CD4-positive, alpha-beta memory T cell (primary cell): Measurements from ENCODE around the gene PRC1. TPM values are rescaled to one million over a fixed set of nuclear protein-coding genes. Genes with fewer than 3 reads are reported as not detected.

Experiments
- CTCF ChIA-PET: fragments of 350-600 bp; sonication (Branson Sonifier 250); formaldehyde crosslinking; loops from one replicate; lab custom pipeline; 2021; ENCODE audit warnings: inconsistent platforms; ENCODE audit not compliant: partially characterized antibody; lab: Charles Lee
- POLR2A ChIA-PET: fragments of 350-600 bp; sonication (Branson Sonifier 250); formaldehyde crosslinking; loops from one replicate; lab custom pipeline; 2021; ENCODE audit not compliant: partially characterized antibody; lab: Charles Lee
- DNase-seq, 5 donors: peaks; one replicate each; pipeline versions ENCODE4 v3.0.0 to v3.0.0-alpha.2; 2020 to 2022; ENCODE audit warnings: mixed read lengths in 1 of 5
- H3K27ac ChIP-seq: one replicate; pipeline ENCODE4 v1.7.0; 2013; ENCODE audit warnings: low read depth, low read length
- H3K27me3 ChIP-seq: 2 replicates; pipeline ENCODE4 v1.7.0; 2013; ENCODE audit warnings: mild to moderate bottlenecking, low read length, moderate library complexity; ENCODE audit not compliant: insufficient read depth
- H3K36me3 ChIP-seq: 2 replicates; pipeline ENCODE4 v1.7.0; 2013; ENCODE audit warnings: mild to moderate bottlenecking, low read length, moderate library complexity; ENCODE audit not compliant: insufficient read depth
- H3K4me1 ChIP-seq: 2 replicates; pipeline ENCODE4 v1.7.0; 2013; ENCODE audit warnings: mild to moderate bottlenecking, low read length, moderate library complexity; ENCODE audit not compliant: insufficient read depth
- H3K4me3 ChIP-seq, 2 donors: one replicate each; pipeline ENCODE4 v1.7.0; 2013; ENCODE audit warnings: low read length in 2 of 2, mild to moderate bottlenecking in 1 of 2
- H3K9me3 ChIP-seq, 2 donors: one replicate each; pipeline ENCODE4 v1.7.0; 2013; ENCODE audit warnings: low read length in 2 of 2, control low read depth in 1 of 2; ENCODE audit not compliant: control insufficient read depth in 1 of 2
- H3K27ac Mint-ChIP-seq, 7 donors: one replicate each; pipeline ENCODE4 v1.8.0; 2020 to 2021; ENCODE audit warnings: mixed read lengths in 7 of 7, mild to moderate bottlenecking in 6 of 7, inconsistent platforms in 3 of 7, moderate library complexity in 3 of 7
- H3K27me3 Mint-ChIP-seq, 2 donors: one replicate each; pipeline ENCODE4 v1.8.0; 2020 to 2021; ENCODE audit warnings: mixed read lengths in 2 of 2
- H3K36me3 Mint-ChIP-seq, 2 donors: one replicate each; pipeline ENCODE4 v1.8.0; 2020 to 2021; ENCODE audit warnings: mixed read lengths in 2 of 2, inconsistent platforms in 1 of 2, mild to moderate bottlenecking in 1 of 2
- H3K4me1 Mint-ChIP-seq, 4 donors: one replicate each; pipeline ENCODE4 v1.8.0; 2020 to 2021; ENCODE audit warnings: mixed read lengths in 4 of 4, mild to moderate bottlenecking in 1 of 4
- H3K4me3 Mint-ChIP-seq, 8 donors: one replicate each; pipeline ENCODE4 v1.8.0; 2020 to 2021; ENCODE audit warnings: mixed read lengths in 8 of 8, mild to moderate bottlenecking in 7 of 8, moderate library complexity in 6 of 8, inconsistent platforms in 3 of 8
- H3K9me3 Mint-ChIP-seq, 8 donors: one replicate each; pipeline ENCODE4 v1.8.0; 2020 to 2021; ENCODE audit warnings: mixed read lengths in 8 of 8, mild to moderate bottlenecking in 5 of 8, inconsistent platforms in 3 of 8, moderate library complexity in 1 of 8
- intact Hi-C: fragments of 100-400 bp; cut with micrococcal nuclease; formaldehyde crosslinking; loops from one replicate; pipeline ENCODE4 v1.15.1; 2023
- polyA plus RNA-seq, 2 donors: library from polyadenylated mRNA; unstranded; fragments of 300-500 nt; fragmentation: Illumina TruSeq; gene quantifications; one replicate each; pipeline ENCODE4 v1.2.3, GENCODE V29; 2021
- total RNA-seq, 2 experiments: library from RNA; stranded (reverse); gene quantifications; one replicate each; pipeline ENCODE4 v1.2.3, GENCODE V29; 2021

PRC1 gene
- total and polyA plus RNA-seq, 4 experiments from 2014 or later, result 2.3 to 8.6 (median 5.2) TPM

DNA sequence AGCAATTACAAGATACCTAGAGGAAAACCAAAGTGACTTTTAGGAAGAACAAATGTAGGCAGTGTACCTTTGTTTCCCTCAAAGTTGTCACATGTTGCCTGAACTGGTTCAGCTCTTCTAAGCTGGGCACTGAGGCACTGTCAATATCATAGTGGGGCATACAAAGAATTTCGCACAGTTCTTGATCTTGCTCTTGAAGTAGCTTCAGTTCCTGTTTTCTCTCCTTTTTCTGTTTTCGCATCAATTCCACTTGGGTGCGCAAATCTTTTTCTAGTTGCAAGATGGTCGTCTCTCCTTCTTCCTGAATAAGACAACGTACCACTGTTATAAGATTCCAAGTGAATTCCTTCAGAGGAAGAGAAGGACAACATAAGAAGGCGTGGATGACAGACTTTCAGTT lies 12.7 kb downstream of the PRC1 start:
- Mint-ChIP-seq H3K4me1 (peaks cover 0 to 15% (median 6%) of the 10 kb centered on the region in 4 donors), H3K27ac (peak overlapping the region in 1 of 7 donors; percentile 15), H3K9me3 (no peaks in the 10 kb centered on the region), H3K4me3 (no peak overlapping the region), H3K27me3 (no peaks in the 10 kb centered on the region), H3K36me3 (peaks cover 0 to 8% of the 10 kb centered on the region in 2 donors)
- intact Hi-C loops, result no loop called here
- no peak for DNase-seq
- no peaks in the 10 kb centered on the region for H3K4me1 ChIP-seq
- H3K36me3 ChIP-seq, result peaks cover 5% of the 10 kb centered on the region
- ChIA-PET CTCF (interaction anchor here (0.9 to 1.5 kb wide), 2 partner anchors 26 to 51 kb away, joined by 3 read pairs; no protein-coding TSS in a partner anchor), POLR2A (no interaction called here)
- H3K4me3 ChIP-seq, result no peak overlapping the region
- H3K27me3 ChIP-seq, result no peaks in the 10 kb centered on the region
- no peak overlapping the region for H3K27ac ChIP-seq
- H3K9me3 ChIP-seq, result no peaks in the 10 kb centered on the region

GRCh38 chr15:90979582-90979981 lies 14.8 kb downstream of the PRC1 start:
- DNase-seq, result no peak
- Mint-ChIP-seq H3K36me3 (peaks cover 1 to 10% of the 10 kb centered on the region in 2 donors), H3K4me1 (peaks cover 0 to 11% (median 6%) of the 10 kb centered on the region in 4 donors), H3K9me3 (no peaks in the 10 kb centered on the region), H3K27ac (no peak overlapping the region), H3K4me3 (no peak overlapping the region), H3K27me3 (no peaks in the 10 kb centered on the region)
- H3K4me1 ChIP-seq, result no peaks in the 10 kb centered on the region
- ChIA-PET POLR2A (no interaction called here), CTCF (interaction anchor here (1.3 kb wide), 1 partner anchor 70 kb away, joined by 3 read pairs; no protein-coding TSS in a partner anchor)
- intact Hi-C loops, result no loop called here
- no peak overlapping the region for H3K27ac ChIP-seq
- H3K4me3 ChIP-seq, result no peak overlapping the region
- peaks cover 5% of the 10 kb centered on the region for H3K36me3 ChIP-seq
- no peaks in the 10 kb centered on the region for H3K27me3 ChIP-seq
- H3K9me3 ChIP-seq, result no peaks in the 10 kb centered on the region

DNA sequence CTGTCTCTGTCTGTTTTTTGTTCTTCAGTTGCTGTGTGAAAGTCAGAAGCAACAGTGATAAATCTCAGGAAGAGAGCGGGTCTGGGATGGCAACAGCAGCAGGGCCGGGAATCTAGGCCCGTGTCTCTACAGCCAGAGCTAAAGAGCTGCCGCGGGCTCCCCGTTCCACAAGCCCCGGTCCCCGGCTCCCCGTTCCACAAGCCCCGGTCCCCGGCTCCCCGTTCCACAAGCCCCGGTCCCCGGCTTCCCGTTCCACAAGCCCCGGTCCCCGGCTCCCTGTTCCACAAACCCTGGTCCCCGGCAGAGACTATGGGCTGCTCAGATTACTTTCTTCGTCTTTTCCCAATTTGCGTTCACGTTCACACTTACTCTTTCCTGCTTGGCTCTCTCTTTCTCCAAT lies 20.1 kb downstream of the PRC1 start:
- Mint-ChIP-seq H3K27ac (peak overlapping the region in 1 of 7 donors; percentile 65), H3K9me3 (no peaks in the 10 kb centered on the region), H3K4me1 (no peaks in the 10 kb centered on the region), H3K4me3 (no peak overlapping the region), H3K36me3 (peaks cover 9 to 10% of the 10 kb centered on the region in 2 donors), H3K27me3 (no peaks in the 10 kb centered on the region)
- Histone ChIP-seq H3K9me3 (no peaks in the 10 kb centered on the region), H3K4me3 (no peak overlapping the region), H3K36me3 (peaks cover 5% of the 10 kb centered on the region), H3K4me1 (no peaks in the 10 kb centered on the region), H3K27ac (no peak overlapping the region), H3K27me3 (no peaks in the 10 kb centered on the region)
- POLR2A ChIA-PET, result no interaction called here
- no peak for DNase-seq
- CTCF ChIA-PET, result no interaction called here
- intact Hi-C loops, result no loop called here

DNA sequence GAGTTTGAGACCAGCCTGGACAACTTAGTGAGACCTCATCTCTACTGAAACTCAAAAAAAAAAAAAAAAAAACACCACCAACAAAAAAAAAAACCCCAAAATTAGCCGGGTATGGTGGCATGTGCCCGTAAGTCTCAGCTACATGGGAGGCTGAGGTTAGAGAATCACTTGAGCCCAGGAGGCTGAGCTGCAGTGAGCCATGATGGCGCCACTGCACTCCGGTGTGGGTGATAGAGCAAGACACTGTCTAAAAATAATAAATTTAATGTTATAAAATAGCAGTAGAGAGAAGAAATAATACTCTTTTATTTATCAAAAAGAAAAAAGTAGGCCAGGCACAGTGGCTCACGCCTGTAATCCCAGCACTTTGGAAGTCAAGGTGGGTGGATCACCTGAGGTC lies 22.2 kb downstream of the PRC1 start:
- peaks cover 9 to 12% of the 10 kb centered on the region in 2 donors for H3K36me3 Mint-ChIP-seq

DNA sequence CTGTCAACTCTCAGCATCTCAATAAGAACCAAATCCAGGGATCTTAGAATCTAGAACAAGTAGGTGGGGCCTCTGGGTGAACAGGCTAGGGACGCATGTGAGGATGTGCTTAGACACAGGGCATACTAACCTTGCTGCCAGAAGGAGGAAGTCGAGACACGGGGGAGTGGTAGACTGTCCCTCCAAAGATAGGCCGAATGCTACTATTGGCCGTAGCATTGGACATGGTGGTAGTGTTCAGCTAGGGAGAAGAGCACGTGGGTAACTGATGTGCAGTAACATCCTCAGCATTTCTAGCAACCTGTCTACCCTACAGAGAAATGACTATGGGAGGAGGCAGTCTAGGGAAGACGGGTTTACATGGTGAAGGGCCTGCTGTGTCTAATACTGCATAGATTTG lies 24.1 kb downstream of the PRC1 start:
- H3K36me3 Mint-ChIP-seq, result peaks cover 9 to 17% of the 10 kb centered on the region in 2 donors
- no peak for DNase-seq
- POLR2A ChIA-PET, result no interaction called here

More for the DNA sequence above, 22.2 kb downstream of the PRC1 start:
- Mint-ChIP-seq H3K27ac (no peak overlapping the region), H3K4me3 (no peak overlapping the region), H3K27me3 (no peaks in the 10 kb centered on the region), H3K9me3 (no peaks in the 10 kb centered on the region), H3K4me1 (no peaks in the 10 kb centered on the region)
- Histone ChIP-seq H3K27ac (no peak overlapping the region), H3K4me3 (no peak overlapping the region), H3K9me3 (no peaks in the 10 kb centered on the region), H3K27me3 (no peaks in the 10 kb centered on the region), H3K4me1 (no peaks in the 10 kb centered on the region), H3K36me3 (no peaks in the 10 kb centered on the region)
- POLR2A ChIA-PET, result interaction anchor here (0.6 kb wide), 1 partner anchor 64 kb away, joined by 5 read pairs; no protein-coding TSS in a partner anchor
- no peak for DNase-seq
- intact Hi-C loops, result no loop called here
- CTCF ChIA-PET, result no interaction called here

GRCh38 chr15:90968434-90968833 lies 25.9 kb downstream of the PRC1 start:
- Histone ChIP-seq H3K27me3 (no peaks in the 10 kb centered on the region), H3K9me3 (no peaks in the 10 kb centered on the region), H3K36me3 (peaks cover 5% of the 10 kb centered on the region), H3K27ac (no peak overlapping the region), H3K4me1 (no peaks in the 10 kb centered on the region), H3K4me3 (no peak overlapping the region)
- H3K27ac Mint-ChIP-seq, result peak overlapping the region in 4 of 7 donors; percentile 10 to 54 (median 45)
- H3K4me1 Mint-ChIP-seq, result no peaks in the 10 kb centered on the region
- ChIA-PET CTCF (interaction anchor here (0.9 to 2.1 kb wide), 3 partner anchors 8 to 81 kb away, joined by 3 to 5 read pairs (median 5); no protein-coding TSS in a partner anchor), POLR2A (no interaction called here)
- H3K27me3 Mint-ChIP-seq, result no peaks in the 10 kb centered on the region
- no peak overlapping the region for H3K4me3 Mint-ChIP-seq
- no peaks in the 10 kb centered on the region for H3K9me3 Mint-ChIP-seq
- DNase-seq, result no peak
- intact Hi-C loops, result no loop called here
- peaks cover 4 to 9% of the 10 kb centered on the region in 2 donors for H3K36me3 Mint-ChIP-seq

More for the DNA sequence above, 24.1 kb downstream of the PRC1 start:
- Histone ChIP-seq H3K9me3 (no peaks in the 10 kb centered on the region), H3K27me3 (no peaks in the 10 kb centered on the region), H3K4me1 (no peaks in the 10 kb centered on the region), H3K27ac (no peak overlapping the region), H3K4me3 (no peak overlapping the region), H3K36me3 (peaks cover 5% of the 10 kb centered on the region)
- Mint-ChIP-seq H3K27me3 (no peaks in the 10 kb centered on the region), H3K9me3 (no peaks in the 10 kb centered on the region), H3K4me1 (no peaks in the 10 kb centered on the region), H3K27ac (no peak overlapping the region), H3K4me3 (no peak overlapping the region)
- intact Hi-C loops, result no loop called here
- CTCF ChIA-PET, result interaction anchor here (1.1 kb wide), 1 partner anchor 17 kb away, joined by 3 read pairs; no protein-coding TSS in a partner anchor

DNA sequence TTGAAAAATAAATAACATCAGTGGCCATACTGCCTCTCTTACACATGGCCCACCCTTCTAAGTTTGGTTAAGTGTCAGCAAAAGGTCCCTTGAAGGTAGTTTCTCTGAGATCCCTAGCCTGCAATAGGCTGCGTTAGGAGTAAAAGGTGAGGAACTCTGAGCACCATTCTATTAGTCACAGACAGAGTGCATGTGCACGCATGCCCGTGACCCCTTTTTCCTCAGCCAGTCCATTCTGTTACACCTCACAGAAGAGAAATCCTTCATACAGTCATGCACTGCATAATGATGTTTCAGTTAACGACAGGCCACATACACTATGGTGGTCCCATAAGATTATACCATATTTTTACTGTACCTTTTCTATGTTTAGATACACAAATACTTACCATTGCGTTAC lies 27.1 kb downstream of the PRC1 start:
- no peaks in the 10 kb centered on the region for H3K4me1 ChIP-seq
- H3K9me3 ChIP-seq, result no peaks in the 10 kb centered on the region
- ChIA-PET CTCF (interaction anchor here (1.3 kb wide), 1 partner anchor 82 kb away, joined by 5 read pairs; no protein-coding TSS in a partner anchor), POLR2A (no interaction called here)
- Mint-ChIP-seq H3K27me3 (no peaks in the 10 kb centered on the region), H3K4me1 (no peaks in the 10 kb centered on the region), H3K9me3 (no peaks in the 10 kb centered on the region), H3K36me3 (peaks cover 6 to 7% of the 10 kb centered on the region in 2 donors), H3K4me3 (no peak overlapping the region), H3K27ac (peak overlapping the region in 2 of 7 donors; percentile 24 to 30)
- no peaks in the 10 kb centered on the region for H3K27me3 ChIP-seq
- H3K27ac ChIP-seq, result no peak overlapping the region
- H3K4me3 ChIP-seq, result no peak overlapping the region
- H3K36me3 ChIP-seq, result peaks cover 5% of the 10 kb centered on the region
- no peak for DNase-seq
- intact Hi-C loops, result no loop called here
